ENCODE results near the gene GIPR.
"Not testable (repeated sequence)": the region's sequence is repeated elsewhere in the genome, so short reads cannot be mapped to it uniquely, and the experiment has no call there.

Gene GIPR, protein sequence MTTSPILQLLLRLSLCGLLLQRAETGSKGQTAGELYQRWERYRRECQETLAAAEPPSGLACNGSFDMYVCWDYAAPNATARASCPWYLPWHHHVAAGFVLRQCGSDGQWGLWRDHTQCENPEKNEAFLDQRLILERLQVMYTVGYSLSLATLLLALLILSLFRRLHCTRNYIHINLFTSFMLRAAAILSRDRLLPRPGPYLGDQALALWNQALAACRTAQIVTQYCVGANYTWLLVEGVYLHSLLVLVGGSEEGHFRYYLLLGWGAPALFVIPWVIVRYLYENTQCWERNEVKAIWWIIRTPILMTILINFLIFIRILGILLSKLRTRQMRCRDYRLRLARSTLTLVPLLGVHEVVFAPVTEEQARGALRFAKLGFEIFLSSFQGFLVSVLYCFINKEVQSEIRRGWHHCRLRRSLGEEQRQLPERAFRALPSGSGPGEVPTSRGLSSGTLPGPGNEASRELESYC

DNA sequence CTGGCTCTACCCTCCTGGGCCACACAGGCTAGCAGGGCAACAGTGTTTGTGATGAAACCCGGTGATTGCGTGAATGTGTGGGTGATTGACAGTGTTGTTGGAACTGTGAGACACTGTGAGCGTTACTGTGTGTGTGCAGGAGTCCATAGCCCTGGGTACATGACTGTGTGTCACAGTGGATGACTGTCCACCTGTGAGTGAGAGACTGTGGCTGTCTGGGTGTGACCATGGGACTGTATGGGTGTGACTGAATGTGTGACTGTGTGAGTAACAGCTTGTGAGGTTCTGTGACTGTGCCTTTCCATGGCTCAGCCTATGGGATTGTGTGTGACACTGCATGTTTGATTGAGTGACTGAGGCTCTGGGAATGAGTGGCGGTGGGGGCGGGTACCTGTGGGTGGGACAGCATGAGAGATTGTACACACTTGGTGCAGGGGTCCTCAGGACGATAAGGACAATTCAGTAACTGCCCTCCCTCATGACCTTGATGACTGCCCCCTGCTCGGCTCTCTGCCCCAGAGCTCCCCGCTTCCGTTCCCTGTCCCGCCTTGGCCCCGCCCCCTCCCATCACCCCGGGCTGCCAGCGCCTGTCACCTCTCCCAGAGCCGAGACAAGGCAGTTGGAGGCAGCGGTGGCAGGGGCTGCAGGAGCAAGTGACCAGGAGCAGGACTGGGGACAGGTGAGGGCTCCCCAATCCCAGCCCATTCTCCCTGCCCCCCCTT is at the start of gene GIPR:
Gene GIPR (plus strand): TSS at position 602 of the 722 bp plus-strand sequence. CDS start 1,300 bp downstream, outside the sequence.
- no peak for TF ChIP-seq POLR2A (IDR thresholded peaks at IDR 0.05; ENCODE audit: low read length)
- no peak for TF ChIP-seq GATA1 (IDR thresholded peaks at IDR 0.05; ENCODE audit: low read depth, low read length)
- peak; percentile 44 to 51 for DNase-seq

DNA sequence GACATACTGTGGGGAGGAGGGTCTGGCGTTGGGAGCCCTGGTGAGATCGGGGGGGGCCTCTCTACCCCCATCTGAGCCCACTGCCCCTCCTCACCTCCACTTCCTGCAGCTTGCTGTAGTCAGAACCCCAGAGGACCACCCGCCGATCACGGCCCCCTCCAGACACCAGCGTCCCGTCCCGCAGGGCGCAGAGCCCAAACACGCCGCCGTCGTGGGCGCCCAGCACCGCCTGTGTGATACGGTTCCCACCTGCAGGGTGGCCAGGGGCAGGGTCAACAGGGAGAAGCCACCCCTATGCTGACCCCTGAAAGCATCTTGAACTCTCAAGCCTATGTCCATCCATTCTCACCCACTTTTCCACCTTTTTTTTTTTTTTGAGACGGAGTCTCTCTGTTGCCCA is 46.6 kb upstream of the GIPR start:
- TF ChIP-seq POLR2A (IDR thresholded peaks at IDR 0.05; ENCODE audit: low read length) (no peak), GATA1 (IDR thresholded peaks at IDR 0.05; ENCODE audit: low read depth, low read length) (no peak)
- no peak for DNase-seq

DNA sequence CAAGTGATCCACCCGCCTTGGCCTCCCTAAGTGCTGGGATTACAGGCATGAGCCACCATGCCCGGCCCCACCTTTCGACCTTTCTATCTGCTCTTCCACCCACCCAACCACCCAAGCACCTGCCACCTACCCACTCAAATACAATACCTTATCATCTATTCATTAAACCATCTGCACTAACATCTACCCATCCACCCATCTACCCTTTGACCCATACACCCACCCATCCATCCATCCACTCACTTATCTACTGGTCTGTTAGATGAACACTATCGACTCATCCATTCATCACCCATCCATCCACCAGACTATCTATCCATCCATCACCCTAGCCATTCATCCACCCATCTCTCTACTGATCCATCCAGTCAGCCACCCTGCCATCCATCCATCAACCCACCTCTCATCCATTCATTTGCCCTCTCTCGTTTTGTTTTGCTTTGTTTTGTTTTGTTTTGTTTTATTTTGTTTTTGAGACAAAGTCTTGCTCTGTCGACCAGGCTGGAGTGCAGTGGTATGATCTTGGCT is 46.0 kb upstream of the GIPR start:
- no peak for DNase-seq
- TF ChIP-seq POLR2A (IDR thresholded peaks at IDR 0.05; ENCODE audit: low read length) (no peak), GATA1 (IDR thresholded peaks at IDR 0.05; ENCODE audit: low read depth, low read length) (no peak)

DNA sequence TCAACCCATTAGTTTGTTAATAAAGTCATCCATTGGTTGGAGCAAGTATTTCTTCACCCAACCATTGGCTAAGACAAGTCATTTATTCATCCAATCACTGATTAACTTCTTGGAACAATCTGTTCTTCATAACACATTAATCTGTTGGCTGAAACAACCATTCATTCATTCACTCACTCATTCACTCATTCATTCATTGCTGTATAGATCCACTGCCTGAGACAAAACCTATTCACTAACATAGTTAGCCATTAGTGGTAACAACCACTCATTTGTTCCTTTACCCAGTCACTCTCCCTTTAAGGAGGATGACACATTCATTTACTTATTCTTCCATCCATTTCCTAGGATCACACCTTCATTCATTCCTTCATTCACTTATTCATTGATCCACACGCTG is 44.0 kb upstream of the GIPR start:
- no peak for DNase-seq
- no peak for TF ChIP-seq POLR2A (IDR thresholded peaks at IDR 0.05; ENCODE audit: low read length)
- no peak for TF ChIP-seq GATA1 (IDR thresholded peaks at IDR 0.05; ENCODE audit: low read depth, low read length)

DNA sequence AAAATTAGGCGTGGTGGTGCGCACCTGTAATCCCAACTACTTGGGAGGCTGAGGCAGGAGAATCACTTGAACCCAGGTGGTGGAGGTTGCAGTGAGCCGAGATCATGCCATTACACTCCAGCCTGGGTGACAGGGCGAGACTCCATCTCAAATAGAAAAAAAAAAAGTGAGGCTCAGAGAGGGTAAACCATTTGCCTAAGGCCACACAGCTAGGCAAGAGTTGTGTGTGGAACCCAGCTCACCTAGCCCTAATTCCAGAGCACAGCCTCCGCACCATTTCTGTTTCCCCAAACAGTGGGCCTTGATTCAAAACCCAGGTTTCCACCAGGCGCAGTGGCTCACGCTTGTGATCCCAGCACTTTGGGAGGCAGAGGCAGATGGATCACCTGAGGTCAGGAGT is 39.8 kb upstream of the GIPR start:
- not testable (repeated sequence) for DNase-seq

DNA sequence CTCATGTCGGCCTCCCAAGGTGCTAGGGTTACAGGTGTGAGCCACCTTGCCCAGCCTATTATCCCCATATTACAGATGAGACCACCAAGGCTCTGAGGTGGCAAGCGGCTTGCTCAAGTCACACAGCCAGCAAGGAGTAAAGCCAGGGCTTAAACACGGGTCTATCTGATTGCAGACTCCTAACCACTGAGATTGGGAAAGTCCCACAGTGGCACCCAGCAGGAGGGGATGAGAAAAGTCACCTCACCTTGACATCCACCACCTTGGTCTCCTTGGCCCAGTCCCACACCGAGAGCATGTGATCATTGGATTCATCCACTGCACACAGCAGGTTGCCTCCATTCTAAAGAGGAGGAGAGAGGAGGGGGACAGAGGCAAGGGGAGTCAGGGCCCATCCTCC is 38.3 kb upstream of the GIPR start:
- no peak for DNase-seq
- no peak for TF ChIP-seq POLR2A (IDR thresholded peaks at IDR 0.05; ENCODE audit: low read length)
- no peak for TF ChIP-seq GATA1 (IDR thresholded peaks at IDR 0.05; ENCODE audit: low read depth, low read length)

DNA sequence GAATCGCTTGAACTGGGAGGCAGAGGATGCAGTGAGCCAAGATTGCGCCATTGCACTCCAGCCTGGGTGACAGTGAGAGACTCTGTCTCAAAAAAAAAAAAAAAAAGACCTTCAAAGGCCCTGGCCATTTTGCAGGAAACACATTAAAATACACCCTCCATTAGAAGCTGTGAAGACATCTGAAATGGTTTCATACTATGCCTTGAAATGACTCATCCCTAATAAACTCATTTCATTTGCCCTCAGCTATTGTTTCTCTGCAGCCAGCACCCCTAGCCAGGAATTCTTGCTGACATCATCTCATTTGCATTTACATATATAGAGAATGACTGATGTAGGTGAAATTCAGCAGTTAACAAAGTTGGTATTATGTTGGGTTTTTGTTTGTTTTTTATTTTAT is 37.6 kb upstream of the GIPR start:
- TF ChIP-seq GATA1 (IDR thresholded peaks at IDR 0.05; ENCODE audit: low read depth, low read length) (no peak), POLR2A (IDR thresholded peaks at IDR 0.05; ENCODE audit: low read length) (no peak)
- DNase-seq, result no peak

DNA sequence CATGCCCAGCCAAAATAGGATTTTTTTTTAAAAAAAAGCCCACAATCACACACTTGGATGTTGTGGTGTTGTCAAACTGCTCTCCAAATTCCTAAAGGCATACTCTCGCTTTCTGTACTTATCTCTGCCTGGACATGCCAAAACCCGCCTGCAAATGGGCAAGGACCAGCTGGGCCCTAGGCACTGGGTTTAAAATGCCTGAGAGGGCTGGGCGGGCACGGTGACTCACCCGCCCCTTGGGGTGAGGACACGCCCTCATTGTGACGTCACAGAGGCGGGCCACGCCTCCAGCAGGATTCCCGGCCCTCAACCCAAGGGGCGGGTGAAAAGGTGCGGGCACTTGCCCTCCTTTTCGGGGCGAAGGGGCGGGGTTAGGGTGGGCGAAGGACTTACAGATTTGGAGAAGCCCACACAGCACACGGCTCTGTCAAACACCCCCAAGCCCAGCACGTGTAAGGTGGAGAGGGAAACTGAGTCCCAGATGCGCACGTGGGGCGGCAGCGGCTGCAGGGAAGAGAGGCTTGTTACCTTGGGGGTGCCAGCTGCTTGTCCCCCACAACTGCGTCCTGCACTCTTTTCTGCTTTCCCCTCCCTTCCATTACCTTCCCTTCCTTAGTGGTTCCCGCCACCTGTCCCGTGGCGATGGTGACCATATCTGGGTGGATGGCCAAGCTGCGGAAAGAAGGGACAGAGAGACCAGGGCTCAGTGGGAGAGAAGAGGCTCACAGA is 35.4 kb upstream of the GIPR start:
- TF ChIP-seq POLR2A (IDR thresholded peaks at IDR 0.05; ENCODE audit: low read length), result no peak
- TF ChIP-seq GATA1 (IDR thresholded peaks at IDR 0.05; ENCODE audit: low read depth, low read length), result no peak
- DNase-seq, result peak; percentile 55 to 81

DNA sequence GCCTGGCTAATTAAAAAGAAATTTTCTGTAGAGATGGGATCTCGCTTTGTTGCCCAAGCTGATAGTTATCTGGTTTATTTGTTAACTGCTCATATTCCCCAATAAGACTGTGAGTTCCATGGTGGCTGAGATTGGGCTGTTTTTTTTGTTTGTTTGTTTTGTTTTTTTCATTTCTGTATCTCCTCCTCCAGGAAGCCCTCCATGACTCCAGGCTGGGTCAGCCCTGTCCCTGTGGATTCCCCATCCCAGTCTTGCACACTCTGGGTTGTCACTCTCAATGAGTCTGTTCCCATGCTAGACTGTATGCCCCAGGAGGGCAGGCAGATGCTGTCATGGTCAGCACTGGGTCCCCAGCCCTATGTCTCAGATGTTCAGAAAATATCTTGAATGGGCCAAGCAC is 31.7 kb upstream of the GIPR start:
- DNase-seq, result no peak
- TF ChIP-seq GATA1 (IDR thresholded peaks at IDR 0.05; ENCODE audit: low read depth, low read length) (no peak), POLR2A (IDR thresholded peaks at IDR 0.05; ENCODE audit: low read length) (no peak)

DNA sequence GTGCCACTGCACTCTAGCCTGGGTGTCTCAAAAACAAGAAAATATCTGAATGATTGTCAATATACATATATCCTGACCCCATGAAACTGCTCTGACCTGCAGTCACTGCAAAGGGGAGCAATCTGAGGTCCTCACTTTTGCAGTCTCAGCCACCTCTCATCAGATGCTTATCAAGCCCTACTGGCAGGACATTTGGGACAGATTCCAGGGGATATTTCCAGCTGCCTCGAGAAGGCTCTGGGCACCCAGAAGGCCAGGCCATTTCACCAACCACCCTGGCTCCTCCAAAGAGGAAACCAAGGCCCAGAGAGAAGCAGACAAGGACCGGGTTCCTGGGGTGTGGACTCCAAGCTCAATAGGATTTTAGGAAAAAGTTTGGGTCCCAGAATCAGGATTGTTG is 31.1 kb upstream of the GIPR start:
- no peak for DNase-seq
- no peak for TF ChIP-seq POLR2A (IDR thresholded peaks at IDR 0.05; ENCODE audit: low read length)
- no peak for TF ChIP-seq GATA1 (IDR thresholded peaks at IDR 0.05; ENCODE audit: low read depth, low read length)

DNA sequence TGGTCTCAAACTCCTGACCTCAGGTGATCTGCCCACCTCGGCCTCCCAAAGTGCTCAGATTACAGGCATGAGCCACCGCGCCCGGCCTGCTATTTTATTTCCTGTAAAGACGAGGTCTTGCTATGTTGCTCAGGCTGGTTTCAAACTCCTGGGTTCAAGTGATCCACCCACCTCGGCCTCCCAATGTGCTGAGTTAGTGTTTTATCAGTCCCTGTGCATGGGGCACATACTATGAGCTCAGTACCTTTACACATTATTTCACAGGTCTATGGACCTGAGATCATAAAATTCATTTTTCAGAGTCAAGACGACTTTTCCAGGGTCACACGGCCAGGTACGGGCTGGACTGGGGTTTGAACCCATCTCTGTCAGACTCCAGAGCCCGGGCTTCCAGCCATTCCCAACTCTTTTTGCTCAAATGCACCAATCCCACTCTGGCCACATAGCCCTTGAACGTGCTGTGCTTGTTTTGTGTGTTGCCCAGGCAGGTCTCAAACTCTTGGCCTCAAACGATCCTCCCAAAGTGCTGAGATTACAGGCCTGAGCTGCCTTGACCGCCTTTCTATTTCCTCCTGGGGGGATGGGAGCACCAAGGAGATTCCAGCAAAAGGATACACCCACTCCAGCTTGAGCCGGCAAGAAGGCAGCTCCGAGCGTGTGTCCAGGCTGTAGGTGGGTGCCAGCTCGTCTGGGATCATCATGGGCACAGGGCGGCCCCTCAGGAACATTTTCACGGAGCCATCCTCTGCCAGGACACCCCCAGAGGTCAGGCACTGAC is 29.9 kb upstream of the GIPR start:
- TF ChIP-seq GATA1 (IDR thresholded peaks at IDR 0.05; ENCODE audit: low read depth, low read length) (no peak), POLR2A (IDR thresholded peaks at IDR 0.05; ENCODE audit: low read length) (no peak)

DNA sequence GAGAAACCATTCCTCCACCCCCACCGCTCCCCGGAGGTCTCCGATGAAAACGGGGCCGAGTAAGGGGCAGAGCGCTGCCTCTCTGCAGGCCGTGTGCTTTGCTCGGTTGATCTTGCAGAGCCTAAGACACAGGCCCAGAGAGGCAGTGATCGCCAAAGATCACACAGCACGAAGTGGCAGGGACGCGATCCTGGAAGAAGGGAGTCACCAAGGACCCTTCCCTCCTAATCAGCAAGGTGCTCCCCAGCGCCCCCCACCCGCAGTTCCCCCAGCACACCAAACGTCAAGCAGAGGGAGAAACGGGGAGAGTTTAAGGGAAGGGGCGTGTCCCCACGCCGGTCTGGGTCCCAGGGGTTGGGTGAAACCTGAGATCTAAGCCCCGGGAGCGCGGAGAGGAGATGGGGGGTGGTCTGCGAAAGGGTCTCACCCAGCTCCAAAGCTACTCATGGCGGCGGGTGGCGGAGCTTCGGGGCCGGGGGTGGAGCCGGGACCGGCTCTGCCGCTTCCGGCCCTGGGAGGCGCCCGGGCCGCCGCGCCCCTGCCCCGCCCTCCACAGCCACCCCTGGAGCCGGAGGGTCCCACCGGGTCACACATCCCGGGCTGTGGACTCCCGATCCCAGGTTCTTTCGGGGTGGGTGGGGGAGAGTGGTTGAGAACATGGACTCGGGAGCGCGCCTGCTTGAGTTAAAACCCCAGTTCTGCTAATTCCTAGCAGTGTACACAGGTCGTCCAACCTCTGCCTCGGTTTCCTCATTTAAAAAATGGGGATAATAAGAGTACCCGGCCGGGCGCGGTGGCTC is 28.9 kb upstream of the GIPR start, which contains the start of gene EML2:
Gene EML2 (minus strand): TSS at position 468 of the 800 bp plus-strand sequence. CDS start 21 bp downstream, at position 447.
- TF ChIP-seq POLR2A (IDR thresholded peaks at IDR 0.05; ENCODE audit: low read length) (peak; percentile 27), GATA1 (IDR thresholded peaks at IDR 0.05; ENCODE audit: low read depth, low read length) (no peak)
- peak; percentile 43 to 48 for DNase-seq

More for the DNA sequence above, 29.9 kb upstream of the GIPR start:
- DNase-seq, result no peak
